Neural progenitor cell (in vitro differentiated cells): ENCODE results near the gene MTG1.

Source experiments
- CTCF ChIP-seq: fragments of 200-600 bp; sonication (generic); IDR thresholded peaks from 2 replicates; pipeline ENCODE4 v1.5.1; 2017; ENCODE audit warnings: antibody characterized with exemption, mild to moderate bottlenecking
- EZH2 ChIP-seq: fragments of 200-600 bp; sonication (generic); IDR thresholded peaks from 2 replicates; pipeline ENCODE4 v1.6.1; 2017; ENCODE audit warnings: antibody characterized with exemption, mild to moderate bottlenecking, moderate library complexity
- EZH2phosphoT487 ChIP-seq: fragments of 200-600 bp; sonication (generic); IDR thresholded peaks from 2 replicates; pipeline ENCODE4 v1.6.1; 2017; ENCODE audit warnings: antibody characterized with exemption

GRCh38 chr10:133366130-133366478 lies 27.9 kb upstream of the MTG1 start:
- TF ChIP-seq CTCF (no peak), EZH2 (no peak), EZH2phosphoT487 (no peak)
